ENCODE results near the gene SCFD2. TPM values are rescaled to one million over a fixed set of nuclear protein-coding genes. Genes with fewer than 3 reads are reported as not detected.

The SCFD2 gene
- total and polyA plus RNA-seq, 2 of the 8 experiments (the other 6 are each of a cell fraction or from before 2014, with no cell fraction given): 6.2 to 10.2 TPM

GRCh38 chr4:52837716-52838558, 527.9 kb downstream of the SCFD2 start:
- no peak overlapping the region for H3K4me3 ChIP-seq (ENCODE audit: extremely low read depth in 1 of 4, insufficient read depth in 2 of 4, low read depth in 3 of 4, low read length in 4 of 4)
- TF ChIP-seq CHD1 (IDR thresholded peaks at IDR 0.05; ENCODE audit: low read depth, low read length) (no peak), JUND (IDR thresholded peaks at IDR 0.05; ENCODE audit: low read length) (peak; percentile 29; the same call in 1 of the 2 replicates), JUN (IDR thresholded peaks at IDR 0.05; ENCODE audit: low read depth, low read length) (no peak), FOSL1 (IDR thresholded peaks at IDR 0.05; ENCODE audit: insufficient read depth, low read depth, low read length) (no peak), PHF8 (conservative IDR thresholded peaks at IDR 0.05; ENCODE audit: low read depth, low read length) (no peak), ZNF274 (IDR thresholded peaks at IDR 0.05; ENCODE audit: borderline replicate concordance, extremely low read depth, low read length) (no peak), TCF12 (IDR thresholded peaks at IDR 0.05; ENCODE audit: low read depth, low read length) (no peak)
- no peaks in the 10 kb centered on the region for H3K23me2 ChIP-seq (ENCODE audit: low read depth, low read length)
- peak overlapping the region; percentile 71; the same call in 1 of the 2 replicates for H3K18ac ChIP-seq (ENCODE audit: extremely low read depth, low read length)
- no peak overlapping the region for H3K27ac ChIP-seq (ENCODE audit: low read depth, low read length)
- H3K36me3 ChIP-seq (ENCODE audit: control insufficient read depth in 2 of 4, insufficient read depth in 4 of 4, low read length in 3 of 4): no peaks in the 10 kb centered on the region
- H2AFZ ChIP-seq (ENCODE audit: low read length): no peak overlapping the region
- H3K27me3 ChIP-seq (replicated peaks in 1 of 4; ENCODE audit: control insufficient read depth in 3 of 4, extremely low read depth in 1 of 4, insufficient read depth in 3 of 4, low read length in 3 of 4): no peaks in the 10 kb centered on the region
- H3K79me2 ChIP-seq (ENCODE audit: control insufficient read depth in 1 of 2, insufficient read depth in 2 of 2, low read length in 2 of 2): no peaks in the 10 kb centered on the region
- H3K79me1 ChIP-seq (ENCODE audit: low read depth, low read length): no peaks in the 10 kb centered on the region
- H2AK5ac ChIP-seq (ENCODE audit: low read depth, low read length): peak overlapping the region; percentile 77; the same call in 1 of the 2 replicates
- H4K20me1 ChIP-seq (replicated peaks in 1 of 2; ENCODE audit: control insufficient read depth in 1 of 2, insufficient read depth in 2 of 2, low read length in 2 of 2): no peaks in the 10 kb centered on the region
- POLR2A ChIA-PET (ENCODE audit: partially characterized antibody): interaction anchor here (0.7 to 15.2 kb wide), 6 partner anchors 9 to 143 kb away, joined by 3 to 165 read pairs (median 6); partner anchors contain the start of gene RASL11B
- H4K8ac ChIP-seq (ENCODE audit: extremely low read depth, insufficient read depth, low read length): no peak overlapping the region
- no peak overlapping the region; a peak in 1 of 7 replicates for H3K9ac ChIP-seq (replicated peaks in 1 of 4; ENCODE audit: extremely low read depth in 1 of 4, low read depth in 3 of 4, low read length in 3 of 4)
- peak overlapping the region; percentile 94 for H2BK20ac ChIP-seq (ENCODE audit: low read length)
- H3K23ac ChIP-seq (ENCODE audit: insufficient read length): no peak overlapping the region
- H3K4ac ChIP-seq (replicated peaks; ENCODE audit: insufficient read length, low read depth, low read length): peak overlapping the region; percentile 25
- peaks cover 7 to 25% (median 17%) of the 10 kb centered on the region in 4 experiments for H3K4me1 ChIP-seq (replicated peaks in 1 of 4; ENCODE audit: control insufficient read depth in 3 of 4, insufficient read depth in 4 of 4, low read length in 3 of 4)
- DNase-seq (ENCODE audit: low read depth in 1 of 2, low spot score in 2 of 2): no peak
- CTCF ChIA-PET (ENCODE audit: partially characterized antibody): interaction anchor here (1.3 to 2.6 kb wide), 6 partner anchors 8 to 145 kb away, joined by 4 to 10 read pairs (median 4); no protein-coding TSS in a partner anchor
- no peak overlapping the region for H2BK15ac ChIP-seq (ENCODE audit: low read length)
- H2BK12ac ChIP-seq (ENCODE audit: low read depth, low read length): peak overlapping the region; percentile 95
- H3K14ac ChIP-seq (ENCODE audit: insufficient read length): no peak overlapping the region
- H2BK5ac ChIP-seq (ENCODE audit: low read depth, low read length): peak overlapping the region; percentile 79; the same call in 1 of the 2 replicates
- no peak overlapping the region for H4K5ac ChIP-seq (ENCODE audit: insufficient read length, low read depth, low read length)
- FAIRE-seq: no peak
- no peaks in the 10 kb centered on the region for H3K9me3 ChIP-seq (ENCODE audit: insufficient read depth in 2 of 2, low read depth in 1 of 2, low read length in 1 of 2)
- H3K4me2 ChIP-seq (ENCODE audit: insufficient read depth in 1 of 2, low read depth in 2 of 2, low read length in 2 of 2): no peak overlapping the region
- peak overlapping the region; percentile 69 for H2BK120ac ChIP-seq (replicated peaks; ENCODE audit: low read depth, low read length)
- WGBS, 2 experiments (ENCODE audit: extremely low coverage in 1 of 2, insufficient coverage in 1 of 2, insufficient read length in 1 of 2, insufficient replicate concordance in 2 of 2, low coverage in 1 of 2, low lambda C conversion rate in 2 of 2, missing lambda C conversion rate in 1 of 2): 94% methylated on average over 7 of the region's 7 CpGs; no CpG with 5 or more reads in 1 of the 2 experiments
- H4K91ac ChIP-seq (replicated peaks; ENCODE audit: insufficient read length, low read length): peak overlapping the region; percentile 86
- H3K56ac ChIP-seq (replicated peaks; ENCODE audit: insufficient read length, low read depth, low read length): no peak overlapping the region

Data from H1 (cell line).